Ovary (tissue), 9 donors: ENCODE measurements around the gene RBM44. TPM values are rescaled to one million over a fixed set of nuclear protein-coding genes. Genes with fewer than 3 reads are reported as not detected.

Source experiments
- DNase-seq, 5 donors: peaks; one replicate each; pipeline ENCODE4 v3.0.0-alpha.2; 2019 to 2020
- H3K27ac ChIP-seq, 2 donors: fragments of 200-600 bp; one replicate each; pipeline versions ENCODE4 v1.5.1 to v1.8.0; 2019 to 2022
- H3K27me3 ChIP-seq: fragments of 200-600 bp; one replicate; pipeline ENCODE4 v1.8.0; 2022
- H3K36me3 ChIP-seq: fragments of 200-600 bp; sonication (generic); one replicate; pipeline ENCODE4 v1.5.1; 2019
- H3K4me1 ChIP-seq: one replicate; pipeline ENCODE4 v1.8.1; 2013; ENCODE audit warnings: mild to moderate bottlenecking, moderate library complexity; ENCODE audit not compliant: insufficient read depth
- H3K4me3 ChIP-seq: fragments of 200-600 bp; sonication (generic); one replicate; pipeline ENCODE4 v1.5.1; 2017
- H3K9me3 ChIP-seq, 2 donors: fragments of 200-600 bp in 1 of 2; sonication (generic) in 1 of 2; one replicate each; pipeline versions ENCODE4 v1.5.1 to v1.8.1; 2013 to 2019; ENCODE audit warnings: mild to moderate bottlenecking in 1 of 2, moderate library complexity in 1 of 2
- CTCF ChIP-seq, 3 donors: fragments of 450-650 bp in 2 of 3; fragments of 200-600 bp in 1 of 3; IDR thresholded peaks; one replicate each; pipeline versions ENCODE4 v1.5.1 to v1.8.0; 2016 to 2022; ENCODE audit warnings: antibody characterized with exemption in 3 of 3, mild to moderate bottlenecking in 1 of 3
- EP300 ChIP-seq: sonication (generic); formaldehyde crosslinking; IDR thresholded peaks from one replicate; pipeline ENCODE4 v1.6.1; 2017; ENCODE audit warnings: antibody characterized with exemption
- POLR2A ChIP-seq: fragments of 450-650 bp; IDR thresholded peaks from one replicate; pipeline ENCODE4 v1.6.1; 2017; ENCODE audit warnings: antibody characterized with exemption, mild to moderate bottlenecking, moderate library complexity
- WGBS, 3 donors: extraction: QIAGEN DNeasy Blood & Tissue Kit in 1 of 3; methylation state at CpG; one replicate each; pipeline versions ENCODE4 v1.1.5 to v1.1.7; 2013 to 2017; 5-methylcytosine and 5-hydroxymethylcytosine counted together
- intact Hi-C, 4 donors: fragments of 100-400 bp; cut with DNase I; formaldehyde crosslinking; loops; one replicate each; pipeline versions ENCODE4 v1.11.0 to v1.15.1; 2022 to 2023
- polyA plus RNA-seq, 2 donors: library from polyadenylated mRNA; stranded (reverse); fragments of 200-250 nt in 1 of 2; fragments of 350-450 nt in 1 of 2; fragmentation: Illumina TruSeq in 1 of 2; extraction: RNeasy Lipid Tissue Mini Kit (QIAGEN cat#74804) in 1 of 2; gene quantifications; one replicate each; pipeline ENCODE4 v1.2.3, GENCODE V29; 2013 to 2014
- total RNA-seq, 7 donors: library from RNA; depleted of rRNA in 2 of 7; stranded (reverse); fragments of >200 nt in 2 of 7; fragmentation: NEBNext Ultra II Directional in 3 of 7; extraction: Animal tissue kit (Norgen Biotek cat#: 25700) in 3 of 7; gene quantifications; one replicate each; pipeline versions ENCODE4 v1.1.0 to v1.2.4, GENCODE V29; 2016 to 2023
- donor health status: DM: no; HTN: no; CAD: no; lungs with moderate emphysema.
- donor health status: DM: no; HTN: no; CAD: no.
- donor health status: Bipolar disorder and iron deficiency.
- donor health status: DM: yes; HTN: yes; CAD: no.
- donor health status: DM: no; HTN: no; CAD: no.
- donor health status: DM: yes; HTN: yes; CAD: no.

RBM44 gene
- total and polyA plus RNA-seq, 9 donors = 0.13 to 0.83 (median 0.33) TPM

GRCh38 chr2:237818066-237818473 is 19.5 kb downstream of the RBM44 start:
- intact Hi-C loops = no loop called here
- no peaks in the 10 kb centered on the region for H3K4me1 ChIP-seq
- no peak for DNase-seq
- no peak overlapping the region for H3K4me3 ChIP-seq
- no peak overlapping the region for H3K27ac ChIP-seq
- WGBS, 3 donors = 58 to 62% (median 59%) methylated on average over 5 of the region's 5 CpGs
- H3K9me3 ChIP-seq = no peaks in the 10 kb centered on the region
- TF ChIP-seq POLR2A (no peak), CTCF (IDR thresholded peaks at IDR 0.05) (no peak), EP300 (no peak)
- H3K27me3 ChIP-seq = no peaks in the 10 kb centered on the region
- H3K36me3 ChIP-seq = no peaks in the 10 kb centered on the region

- no peaks in the 10 kb centered on the region for H3K27me3 ChIP-seq
- intact Hi-C loops = no loop called here
- H3K4me3 ChIP-seq = no peak overlapping the region
- no peak overlapping the region for H3K27ac ChIP-seq
- H3K9me3 ChIP-seq = no peaks in the 10 kb centered on the region
- no peaks in the 10 kb centered on the region for H3K36me3 ChIP-seq
- TF ChIP-seq CTCF (IDR thresholded peaks at IDR 0.05) (no peak), POLR2A (no peak), EP300 (no peak)
- no peak for DNase-seq
- 79 to 89% (median 85%) methylated on average over 2 of the region's 2 CpGs for WGBS, 3 donors
- H3K4me1 ChIP-seq = no peaks in the 10 kb centered on the region
Observed at GRCh38 chr2:237819231-237819630, 20.7 kb downstream of the RBM44 start.

GRCh38 chr2:237820421-237820820 is 21.8 kb downstream of the RBM44 start:
- Histone ChIP-seq H3K9me3 (no peaks in the 10 kb centered on the region), H3K4me1 (no peaks in the 10 kb centered on the region), H3K27me3 (no peaks in the 10 kb centered on the region), H3K4me3 (no peak overlapping the region), H3K27ac (no peak overlapping the region), H3K36me3 (no peaks in the 10 kb centered on the region)
- WGBS, 3 donors = 69 to 81% (median 74%) methylated on average over 2 of the region's 2 CpGs
- TF ChIP-seq CTCF (IDR thresholded peaks at IDR 0.05) = no peak
- no peak for TF ChIP-seq POLR2A
- TF ChIP-seq EP300 = no peak
- no peak for DNase-seq
- intact Hi-C loops = no loop called here

- TF ChIP-seq POLR2A (no peak), EP300 (no peak), CTCF (IDR thresholded peaks at IDR 0.05) (no peak)
- 89 to 93% (median 92%) methylated on average over 2 of the region's 2 CpGs for WGBS, 3 donors
- Histone ChIP-seq H3K27ac (no peak overlapping the region), H3K27me3 (no peaks in the 10 kb centered on the region), H3K36me3 (no peaks in the 10 kb centered on the region), H3K4me1 (no peaks in the 10 kb centered on the region), H3K9me3 (no peaks in the 10 kb centered on the region), H3K4me3 (no peak overlapping the region)
- intact Hi-C loops = no loop called here
- DNase-seq = no peak
Observed at GRCh38 chr2:237823544-237823943, 25.0 kb downstream of the RBM44 start.

GRCh38 chr2:237824085-237824484 is 25.5 kb downstream of the RBM44 start:
- no peak for TF ChIP-seq EP300
- no peak for TF ChIP-seq CTCF (IDR thresholded peaks at IDR 0.05)
- no peak for TF ChIP-seq POLR2A
- H3K4me3 ChIP-seq = no peak overlapping the region
- H3K9me3 ChIP-seq = no peaks in the 10 kb centered on the region
- 83 to 91% (median 84%) methylated on average over 6 of the region's 6 CpGs for WGBS, 3 donors
- intact Hi-C loops = no loop called here
- DNase-seq = no peak
- H3K4me1 ChIP-seq = no peaks in the 10 kb centered on the region
- no peaks in the 10 kb centered on the region for H3K36me3 ChIP-seq
- H3K27me3 ChIP-seq = no peaks in the 10 kb centered on the region
- H3K27ac ChIP-seq = no peak overlapping the region
